HG03108 (cell line): ENCODE data around the gene GNG7.
A peak's percentile ranks its signal among the peaks of the same experiment; 100 is the strongest.
"Not testable (repeated sequence)": the region's sequence is repeated elsewhere in the genome, so short reads cannot be mapped to it uniquely, and the experiment has no call there.

Experiments
- ATAC-seq: cut with Tn5 transposase; IDR thresholded peaks from one replicate; pipeline ENCODE4 v1.9.1; 2021; ENCODE audit warnings: moderate library complexity; ENCODE audit not compliant: unreplicated experiment

Gene GNG7

GRCh38 chr19:2476451-2477140 is 225.9 kb downstream of the GNG7 start:
- ATAC-seq = peak; percentile 2

GRCh38 chr19:2475702-2476450 is 226.6 kb downstream of the GNG7 start, which contains the start of gene GADD45B:
Gene GADD45B (plus strand): TSS chr19:2476127. CDS start chr19:2476359, 232 bp downstream.
- peak; percentile 44 for ATAC-seq

- no peak for ATAC-seq
Measured at GRCh38 chr19:2475018-2475701, 227.3 kb downstream of the GNG7 start.

- ATAC-seq = peak; percentile 22
Measured at GRCh38 chr19:2474232-2475017, 228.1 kb downstream of the GNG7 start.

GRCh38 chr19:2469915-2470200 is 232.6 kb downstream of the GNG7 start:
- ATAC-seq = not testable (repeated sequence)

- no peak for ATAC-seq
Measured at GRCh38 chr19:2469102-2469914, 233.2 kb downstream of the GNG7 start.

GRCh38 chr19:2468596-2468995 is 233.9 kb downstream of the GNG7 start:
- no peak for ATAC-seq

- ATAC-seq = no peak
Measured at GRCh38 chr19:2464389-2464788, 238.1 kb downstream of the GNG7 start.

GRCh38 chr19:2463694-2464093 is 238.8 kb downstream of the GNG7 start:
- ATAC-seq = not testable (repeated sequence)

GRCh38 chr19:2462635-2463421 is 239.7 kb downstream of the GNG7 start:
- no peak for ATAC-seq

GRCh38 chr19:2461751-2462634 is 240.5 kb downstream of the GNG7 start:
- ATAC-seq = peak; percentile 55
